ENCODE measurements around the gene HOXA1. TPM values are rescaled to one million over a fixed set of nuclear protein-coding genes. Genes with fewer than 3 reads are reported as not detected.

HOXA1 gene
- total and polyA plus RNA-seq, 2 of the 8 experiments (the other 6 are each of a cell fraction or from before 2014, with no cell fraction given): not detected

Small RNA genes within 50 kb of the gene (small RNA-seq; reads per million reads assigned to genes)
- not detected for gene RF01977 (ENCODE audit: insufficient read depth)

Other genes starting within 250 kb of the HOXA1 start
- 5.1 and 5.3 TPM in 2 replicates for gene SKAP2, start 231.4 kb downstream of the HOXA1 start, total RNA-seq (2021; fragmentation: NEBNext Ultra II Directional; extraction: Animal tissue kit (Norgen Biotek cat#: 25700))
- 0.25 and 0.53 TPM in 2 replicates for gene SKAP2, start 231.4 kb downstream of the HOXA1 start, polyA plus RNA-seq (2011; rRNA removed)
- gene HOXA2, start 6.7 kb upstream of the HOXA1 start, total RNA-seq (2021; fragmentation: NEBNext Ultra II Directional; extraction: Animal tissue kit (Norgen Biotek cat#: 25700)): not detected in 2 replicates
- not detected in 2 replicates for gene HOXA2, start 6.7 kb upstream of the HOXA1 start, polyA plus RNA-seq (2011; rRNA removed)
- gene HOXA4, start 34.8 kb upstream of the HOXA1 start, total RNA-seq (2021; fragmentation: NEBNext Ultra II Directional; extraction: Animal tissue kit (Norgen Biotek cat#: 25700)): not detected in 2 replicates
- not detected in 2 replicates for gene HOXA4, start 34.8 kb upstream of the HOXA1 start, polyA plus RNA-seq (2011; rRNA removed)
- not detected in 2 replicates for gene HOXA5, start 47.7 kb upstream of the HOXA1 start, total RNA-seq (2021; fragmentation: NEBNext Ultra II Directional; extraction: Animal tissue kit (Norgen Biotek cat#: 25700))
- gene HOXA5, start 47.7 kb upstream of the HOXA1 start, polyA plus RNA-seq (2011; rRNA removed): not detected in 2 replicates
- gene HOXA6, start 51.8 kb upstream of the HOXA1 start, total RNA-seq (2021; fragmentation: NEBNext Ultra II Directional; extraction: Animal tissue kit (Norgen Biotek cat#: 25700)): not detected in 2 replicates
- gene HOXA6, start 51.8 kb upstream of the HOXA1 start, polyA plus RNA-seq (2011; rRNA removed): not detected in 2 replicates
- gene HOXA3, start 56.6 kb upstream of the HOXA1 start, total RNA-seq (2021; fragmentation: NEBNext Ultra II Directional; extraction: Animal tissue kit (Norgen Biotek cat#: 25700)): not detected in 2 replicates
- gene HOXA3, start 56.6 kb upstream of the HOXA1 start, polyA plus RNA-seq (2011; rRNA removed): not detected in 2 replicates
- gene HOXA7, start 60.7 kb upstream of the HOXA1 start, total RNA-seq (2021; fragmentation: NEBNext Ultra II Directional; extraction: Animal tissue kit (Norgen Biotek cat#: 25700)): not detected in 2 replicates
- gene HOXA7, start 60.7 kb upstream of the HOXA1 start, polyA plus RNA-seq (2011; rRNA removed): 0.03 TPM in 1 of 2 replicates, not detected in the other
- gene HOXA9, start 69.5 kb upstream of the HOXA1 start, total RNA-seq (2021; fragmentation: NEBNext Ultra II Directional; extraction: Animal tissue kit (Norgen Biotek cat#: 25700)): not detected in 2 replicates
- gene HOXA9, start 69.5 kb upstream of the HOXA1 start, polyA plus RNA-seq (2011; rRNA removed): not detected in 2 replicates
- not detected in 2 replicates for gene HOXA10, start 78.3 kb upstream of the HOXA1 start, total RNA-seq (2021; fragmentation: NEBNext Ultra II Directional; extraction: Animal tissue kit (Norgen Biotek cat#: 25700))
- gene HOXA10, start 78.3 kb upstream of the HOXA1 start, polyA plus RNA-seq (2011; rRNA removed): not detected in 2 replicates
- gene HOXA11, start 89.2 kb upstream of the HOXA1 start, total RNA-seq (2021; fragmentation: NEBNext Ultra II Directional; extraction: Animal tissue kit (Norgen Biotek cat#: 25700)): not detected in 2 replicates
- not detected in 2 replicates for gene HOXA11, start 89.2 kb upstream of the HOXA1 start, polyA plus RNA-seq (2011; rRNA removed)
- not detected in 2 replicates for gene HOXA13, start 104.1 kb upstream of the HOXA1 start, total RNA-seq (2021; fragmentation: NEBNext Ultra II Directional; extraction: Animal tissue kit (Norgen Biotek cat#: 25700))
- gene HOXA13, start 104.1 kb upstream of the HOXA1 start, polyA plus RNA-seq (2011; rRNA removed): not detected in 2 replicates
- not detected in 2 replicates for gene EVX1, start 146.8 kb upstream of the HOXA1 start, total RNA-seq (2021; fragmentation: NEBNext Ultra II Directional; extraction: Animal tissue kit (Norgen Biotek cat#: 25700))
- 0.02 TPM in 1 of 2 replicates, not detected in the other for gene EVX1, start 146.8 kb upstream of the HOXA1 start, polyA plus RNA-seq (2011; rRNA removed)